GM21447 (cell line): ENCODE measurements around the gene JMJD7.

Experiments
- ATAC-seq: cut with Tn5 transposase; IDR thresholded peaks from one replicate; pipeline ENCODE4 v1.9.1; 2021; ENCODE audit not compliant: unreplicated experiment

JMJD7 gene

DNA sequence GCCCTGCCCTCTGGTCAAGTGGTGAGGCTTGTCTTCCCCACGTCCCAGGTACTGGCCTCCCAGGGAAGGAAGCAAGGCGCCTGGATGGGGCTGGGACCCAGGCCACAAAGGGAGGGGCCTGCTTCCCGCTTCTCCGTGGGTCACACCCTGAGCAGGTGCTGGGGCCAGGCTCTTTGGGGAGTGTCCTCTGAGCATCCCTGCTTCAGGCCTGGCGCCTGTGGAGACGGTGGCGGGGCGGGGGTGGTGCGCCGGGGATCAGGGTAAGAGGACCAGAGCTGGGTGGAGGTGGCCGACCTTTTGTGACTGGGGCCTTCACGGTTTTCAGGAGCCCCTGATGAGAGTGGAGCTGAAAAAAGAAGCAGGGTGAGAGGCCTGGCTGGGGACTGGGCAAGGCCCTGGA, 14.3 kb downstream of the JMJD7 start:
- ATAC-seq = no peak

GRCh38 chr15:41843571-41843970, 15.7 kb downstream of the JMJD7 start:
- no peak for ATAC-seq

DNA sequence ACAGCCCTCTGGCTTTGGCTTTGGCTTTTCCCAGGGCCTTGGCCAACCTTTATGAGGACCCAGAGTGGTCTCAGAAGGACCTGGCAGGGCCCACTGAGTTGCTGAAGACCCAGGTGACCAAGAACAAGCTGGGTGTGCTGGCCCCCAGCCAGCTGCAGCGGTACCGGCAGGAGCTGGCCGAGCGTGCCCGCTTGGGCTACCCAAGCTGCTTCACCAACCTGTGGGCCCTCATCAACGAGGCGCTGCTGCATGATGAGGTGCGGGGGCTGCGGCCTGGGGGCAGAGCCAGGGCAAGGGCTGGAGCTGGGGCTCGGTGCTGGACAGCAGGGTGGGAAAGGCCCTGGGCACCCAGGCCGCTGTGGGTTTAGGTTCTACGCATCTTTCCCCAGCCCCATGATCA, 16.9 kb downstream of the JMJD7 start:
- ATAC-seq = no peak

DNA sequence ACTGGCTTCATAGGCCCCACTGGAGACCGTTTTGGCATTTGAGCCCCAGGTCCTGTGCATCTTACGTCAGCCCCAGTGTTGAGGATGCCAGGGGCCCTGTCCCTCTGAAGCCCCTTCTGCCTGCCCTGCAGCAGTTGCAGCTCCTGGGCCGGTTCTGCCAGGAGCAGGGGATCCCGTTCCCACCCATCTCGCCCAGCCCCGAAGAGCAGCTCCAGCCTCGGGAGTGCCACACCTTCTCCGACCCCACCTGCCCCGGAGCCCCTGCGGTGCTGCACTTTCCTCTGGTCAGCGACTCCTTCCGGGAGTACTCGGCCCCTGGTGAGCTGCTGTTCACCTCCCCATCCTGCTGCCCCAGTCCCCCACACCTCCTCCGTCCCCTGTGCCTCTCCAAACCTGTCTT, 19.3 kb downstream of the JMJD7 start:
- no peak for ATAC-seq

DNA sequence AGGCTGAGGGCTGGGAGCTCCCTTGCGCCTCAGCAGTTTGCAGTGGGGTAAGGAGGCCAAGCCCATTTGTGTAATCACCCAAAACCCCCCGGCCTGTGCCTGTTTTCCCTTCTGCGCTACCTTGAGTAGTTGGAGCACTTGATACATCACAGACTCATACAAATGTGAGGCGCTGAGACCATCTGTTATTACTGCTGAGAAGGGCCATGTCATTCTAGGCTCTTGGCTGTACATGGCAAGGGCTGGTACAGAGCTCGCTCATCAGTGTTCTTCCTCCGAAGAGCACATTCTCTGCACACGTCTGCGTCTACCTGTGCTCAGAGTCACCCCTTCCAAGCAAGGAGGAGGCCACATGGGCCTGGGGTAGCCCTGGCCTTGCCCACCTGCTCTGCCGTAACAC, 20.1 kb downstream of the JMJD7 start:
- ATAC-seq = no peak

DNA sequence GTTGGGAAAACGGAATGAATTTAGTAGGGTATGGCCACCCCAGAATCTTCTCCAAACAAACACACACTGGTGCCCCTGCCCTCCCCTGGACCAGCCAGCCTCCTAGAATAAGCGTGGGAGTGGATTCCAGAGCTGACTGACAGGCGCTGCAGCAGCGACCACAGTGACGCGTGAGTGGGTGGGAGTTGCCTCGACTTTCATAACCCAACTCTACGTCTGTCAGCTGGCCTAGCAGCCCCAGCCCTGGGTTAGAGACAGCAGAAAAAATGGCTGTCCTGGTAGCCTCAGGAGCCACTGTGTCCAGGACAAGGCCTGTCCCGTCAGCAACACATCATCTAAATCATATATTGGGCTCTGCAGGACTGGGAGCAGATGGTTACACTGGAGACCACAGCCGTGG, 20.7 kb downstream of the JMJD7 start:
- ATAC-seq = no peak

- no peak for ATAC-seq
These were observed 21.3 kb downstream of the JMJD7 start for GRCh38 chr15:41849204-41849603.

DNA sequence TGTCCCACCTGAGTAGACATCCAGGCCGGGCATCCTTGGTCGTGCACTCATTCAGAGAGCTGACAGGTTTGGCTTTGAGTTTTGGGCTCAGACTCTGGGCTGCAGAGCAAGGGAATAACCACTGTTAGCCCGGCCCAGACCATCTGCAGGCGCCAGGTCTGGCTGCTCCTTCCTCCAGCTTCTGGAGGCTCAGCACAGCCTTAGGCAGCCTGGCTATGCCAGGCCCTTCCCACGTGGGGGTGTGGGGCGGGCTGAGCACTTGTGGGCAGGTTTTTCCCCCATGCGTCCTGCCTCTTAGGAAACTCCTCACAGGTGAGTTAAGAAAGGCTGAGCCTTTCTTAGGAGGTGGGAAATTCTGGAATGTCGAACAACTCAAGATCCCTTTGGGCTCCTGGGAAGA, 22.0 kb downstream of the JMJD7 start:
- no peak for ATAC-seq

DNA sequence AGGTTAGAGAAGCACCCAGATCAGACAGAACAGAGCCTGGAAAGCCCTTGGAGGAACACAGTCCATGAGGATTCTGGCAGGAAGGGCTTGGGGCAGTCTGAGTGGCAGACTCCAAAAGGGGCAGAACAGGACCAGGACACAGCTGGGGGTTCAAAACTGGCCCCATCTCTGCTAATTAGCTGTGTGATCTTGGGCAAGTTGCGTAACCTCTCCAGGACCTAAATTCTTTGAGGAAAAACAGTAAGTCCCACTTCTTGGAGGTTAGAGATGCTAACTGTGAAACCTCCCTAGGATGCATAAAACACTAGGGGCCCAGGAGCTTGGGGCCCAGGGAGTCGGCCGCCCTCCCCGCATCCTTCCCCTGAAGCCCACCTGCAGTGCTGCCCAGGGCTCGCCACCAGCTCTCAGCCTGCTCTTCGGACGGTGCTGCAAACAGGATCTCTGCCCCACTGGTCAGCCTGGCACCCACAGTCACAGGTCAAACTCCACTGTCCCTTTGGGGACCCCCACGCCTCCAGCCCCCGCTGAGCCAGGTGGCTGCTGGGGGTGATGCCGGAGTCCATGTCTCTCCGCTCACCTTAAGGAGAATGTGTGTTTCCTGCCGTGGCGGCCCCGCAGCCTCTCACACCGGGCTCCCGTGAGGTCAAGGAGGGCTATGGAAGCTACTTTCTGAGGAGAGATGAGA, 22.7 kb downstream of the JMJD7 start:
- no peak for ATAC-seq

DNA sequence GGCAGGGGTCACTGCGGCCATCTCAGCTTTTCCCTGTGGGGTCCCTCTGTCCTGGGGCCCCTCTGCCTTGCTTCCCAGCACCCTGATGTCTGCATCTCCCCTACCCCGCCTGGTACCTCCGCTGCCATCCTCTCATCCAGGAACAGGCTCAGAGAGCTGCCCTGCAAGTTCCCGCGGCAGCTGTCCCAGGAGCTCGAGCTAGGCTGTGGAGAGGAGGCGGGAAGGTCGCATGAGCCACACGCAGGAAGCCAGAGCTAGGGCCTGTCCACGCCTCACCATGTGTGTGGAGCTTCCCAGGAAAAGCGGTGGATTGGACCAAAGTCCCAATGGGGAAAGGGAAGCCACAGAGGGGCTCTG, 23.3 kb downstream of the JMJD7 start:
- no peak for ATAC-seq

- no peak for ATAC-seq
These were observed 24.0 kb downstream of the JMJD7 start for GRCh38 chr15:41851755-41852370.

GRCh38 chr15:41852736-41853590, 25.1 kb downstream of the JMJD7 start:
- no peak for ATAC-seq

DNA sequence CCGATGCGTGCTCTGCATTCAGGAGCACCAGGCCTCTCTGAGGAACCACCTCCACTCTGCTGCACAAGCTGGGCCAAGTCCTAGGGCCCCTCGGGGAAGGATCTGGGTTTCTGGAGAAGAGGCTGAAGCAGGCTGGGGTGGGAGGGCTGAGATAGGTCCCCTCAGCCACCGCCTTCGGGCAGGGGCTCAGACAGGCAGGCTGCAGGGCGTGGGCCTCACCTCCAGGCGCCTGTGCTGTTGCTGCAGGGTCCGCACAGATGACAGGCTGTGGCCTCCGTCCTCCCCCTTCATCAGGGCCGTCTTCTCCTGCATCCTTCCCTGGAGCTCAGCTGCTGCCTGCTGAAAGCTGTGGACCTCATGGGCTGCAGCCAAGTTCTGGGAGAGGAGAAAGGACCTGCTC, 25.9 kb downstream of the JMJD7 start:
- no peak for ATAC-seq

DNA sequence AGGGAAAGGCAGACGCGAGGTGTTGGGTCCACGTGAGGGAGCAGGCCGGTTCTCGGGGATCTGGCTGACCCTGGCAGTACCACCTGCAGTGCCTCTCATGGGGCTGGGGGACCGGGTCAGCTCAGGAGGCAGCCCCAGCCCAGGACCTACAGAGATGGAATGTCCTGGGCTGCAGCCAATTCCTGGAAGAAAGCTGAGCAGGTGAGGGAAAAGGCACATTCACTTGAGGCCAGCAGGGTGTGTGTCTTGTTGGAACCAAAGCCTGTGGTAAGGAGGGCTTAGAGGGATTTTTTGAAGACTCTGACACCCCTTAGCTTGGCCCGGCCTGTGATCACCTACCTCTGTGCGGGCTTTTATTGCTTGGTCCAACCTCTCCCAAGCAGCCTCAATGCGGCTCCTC, 26.6 kb downstream of the JMJD7 start:
- no peak for ATAC-seq

DNA sequence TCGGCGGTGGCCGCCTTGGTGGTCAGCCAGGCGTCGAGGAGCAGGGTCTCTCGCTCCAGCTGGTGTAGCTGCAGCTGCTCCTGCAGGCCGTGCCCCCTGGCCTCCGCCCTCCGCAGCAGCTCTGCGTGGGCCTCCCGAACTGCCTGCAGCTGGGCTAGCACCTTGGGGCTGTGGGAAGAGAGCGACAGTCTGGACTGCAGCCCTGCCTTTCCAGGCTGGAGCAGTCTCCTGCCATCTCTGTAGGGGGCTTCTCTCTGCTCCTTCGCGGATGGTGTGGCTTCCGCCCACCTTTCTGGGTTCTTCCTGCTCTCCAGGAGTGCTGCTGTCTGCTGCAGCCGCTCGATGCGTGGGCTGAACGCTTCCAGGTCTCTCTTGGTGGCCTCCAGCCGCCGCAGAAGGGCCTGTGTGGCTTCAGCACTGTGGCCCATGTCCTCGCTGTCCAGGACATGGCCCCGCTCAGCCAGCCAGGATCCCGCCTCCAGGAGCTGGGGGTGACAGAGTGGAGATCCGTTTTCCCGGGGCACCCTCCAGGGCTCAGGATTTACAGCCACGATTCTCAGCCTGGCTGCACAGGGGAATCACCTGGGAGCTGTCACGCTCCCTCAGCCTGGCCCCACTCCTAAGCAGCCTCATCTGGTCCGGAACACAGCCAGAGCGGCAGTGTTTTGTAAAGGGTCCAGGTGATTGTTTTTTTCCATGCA, 27.5 kb downstream of the JMJD7 start:
- no peak for ATAC-seq

DNA sequence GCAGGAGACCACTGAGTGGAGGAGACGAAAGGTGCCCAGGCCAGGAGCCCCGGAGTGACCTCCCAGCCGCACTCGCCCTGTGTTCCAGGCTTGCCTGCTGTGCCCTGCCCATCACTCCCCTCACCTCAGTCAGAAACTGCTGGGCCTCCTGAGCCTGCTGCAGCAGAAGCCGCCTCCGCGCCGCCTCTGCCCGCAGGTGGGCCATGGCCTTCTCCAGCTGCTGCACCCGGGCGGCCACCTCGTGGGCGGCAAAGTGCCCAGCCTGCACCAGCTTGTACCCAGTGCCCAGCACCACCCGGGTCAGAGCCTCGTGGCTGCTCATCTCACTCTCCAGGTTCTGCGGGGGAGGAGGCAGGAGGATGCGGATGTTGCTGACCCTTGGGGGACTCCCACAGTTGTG, 28.4 kb downstream of the JMJD7 start:
- no peak for ATAC-seq

DNA sequence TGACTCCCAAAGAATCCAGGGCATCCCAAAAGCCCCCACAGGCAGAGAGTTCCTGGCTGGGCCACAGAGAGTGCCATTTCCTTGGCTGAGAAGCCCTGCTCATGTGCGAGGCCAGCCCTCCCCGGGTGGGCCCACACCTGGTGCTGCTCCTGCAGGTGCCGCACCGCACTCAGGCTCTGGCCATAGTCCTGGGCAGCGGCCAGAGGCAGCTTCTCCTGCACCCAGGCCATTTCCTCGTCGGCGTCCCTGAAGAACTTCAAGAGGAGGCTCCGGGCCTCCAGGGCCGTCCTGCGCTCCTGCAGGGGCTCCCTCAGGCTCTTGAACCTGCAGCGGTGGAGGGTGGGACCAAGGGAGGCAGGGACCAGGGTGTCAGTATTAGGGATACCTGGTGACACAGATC, 28.8 kb downstream of the JMJD7 start:
- no peak for ATAC-seq

GRCh38 chr15:41857316-41857715, 29.4 kb downstream of the JMJD7 start:
- no peak for ATAC-seq

DNA sequence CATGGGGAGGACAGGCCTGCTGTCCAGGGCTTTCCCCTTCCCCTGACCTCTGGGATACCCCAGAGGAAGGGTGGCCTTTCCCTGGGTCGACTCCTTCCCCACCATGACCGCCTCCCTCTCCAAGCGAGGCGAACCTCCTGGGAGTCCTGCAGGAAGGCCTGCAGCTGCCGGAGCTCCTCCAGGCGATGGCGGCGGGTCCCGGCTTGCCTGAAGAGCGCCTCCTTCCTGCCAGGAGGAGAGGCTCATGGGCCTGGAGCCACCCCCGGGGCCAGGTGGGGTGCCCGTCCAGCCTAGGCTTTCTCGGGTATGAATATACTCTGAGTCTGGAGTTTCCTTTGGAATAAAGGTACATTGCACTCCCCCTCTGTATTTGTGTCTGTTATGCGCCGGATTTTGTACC, 30.9 kb downstream of the JMJD7 start:
- no peak for ATAC-seq

- ATAC-seq = no peak
These were observed 32.3 kb downstream of the JMJD7 start for GRCh38 chr15:41860049-41860828.
